Keratinocyte (primary cell): Measurements from ENCODE around the gene SLC12A8. TPM values are rescaled to one million over a fixed set of nuclear protein-coding genes. Genes with fewer than 3 reads are reported as not detected.

ENCODE experiments used
- DNase-seq: peaks from one replicate; pipeline ENCODE4 v3.0.0-alpha.2; 2011; ENCODE audit warnings: low read depth, missing footprints, low spot score
- FAIRE-seq: peaks from 2 replicates; lab custom pipeline; 2011; peaks lifted over from hg19 to GRCh38; lab: Jason Lieb, UNC
- H2AFZ ChIP-seq: 2 replicates; pipeline ENCODE4 v1.6.0; 2012; ENCODE audit warnings: low read length, control low read depth, inconsistent platforms; ENCODE audit not compliant: control insufficient read depth
- H3K27ac ChIP-seq: 2 replicates; pipeline ENCODE4 v1.5.1; 2011; ENCODE audit warnings: low read length; ENCODE audit not compliant: control insufficient read depth, insufficient read depth
- H3K27me3 ChIP-seq: 3 replicates; pipeline ENCODE4 v1.6.0; 2011; ENCODE audit warnings: low read length; ENCODE audit not compliant: control insufficient read depth, insufficient read depth; ENCODE audit errors: extremely low read depth
- H3K36me3 ChIP-seq, 2 experiments: 2 replicates in 1 of 2; 3 replicates in 1 of 2; pipeline ENCODE4 v1.5.1; 2011; ENCODE audit warnings: low read length in 2 of 2, mild to moderate bottlenecking in 1 of 2; ENCODE audit not compliant: control insufficient read depth in 2 of 2, insufficient read depth in 2 of 2; ENCODE audit errors: extremely low read depth in 1 of 2
- H3K4me1 ChIP-seq: 3 replicates; pipeline ENCODE4 v1.5.1; 2011; ENCODE audit warnings: low read length; ENCODE audit not compliant: control insufficient read depth, insufficient read depth; ENCODE audit errors: extremely low read depth
- H3K4me2 ChIP-seq: 3 replicates; pipeline ENCODE4 v1.6.0; 2011; ENCODE audit warnings: low read depth, low read length; ENCODE audit not compliant: control insufficient read depth, insufficient read depth; ENCODE audit errors: extremely low read depth
- H3K4me3 ChIP-seq, 3 experiments: fragments of 200-600 bp in 1 of 3; sonication (generic) in 1 of 3; 2 replicates in 2 of 3; 3 replicates in 1 of 3; pipeline ENCODE4 v1.5.1; 2011 to 2016; ENCODE audit warnings: low read length in 3 of 3, mild to moderate bottlenecking in 3 of 3, control low read depth in 2 of 3, inconsistent platforms in 1 of 3, low read depth in 1 of 3, mixed read lengths in 1 of 3, mixed run types in 1 of 3, moderate library complexity in 1 of 3; ENCODE audit not compliant: control insufficient read depth in 2 of 3, insufficient read depth in 2 of 3; ENCODE audit errors: extremely low read depth in 1 of 3
- H3K79me2 ChIP-seq: 2 replicates; pipeline ENCODE4 v1.6.0; 2012; ENCODE audit warnings: low read length; ENCODE audit not compliant: control insufficient read depth, insufficient read depth
- H3K9ac ChIP-seq: 3 replicates; pipeline ENCODE4 v1.6.0; 2011; ENCODE audit warnings: low read length; ENCODE audit not compliant: control insufficient read depth, insufficient read depth; ENCODE audit errors: extremely low read depth
- H3K9me1 ChIP-seq: 3 replicates; pipeline ENCODE4 v1.6.0; 2011; ENCODE audit warnings: low read length; ENCODE audit not compliant: control insufficient read depth, insufficient read depth; ENCODE audit errors: extremely low read depth
- H3K9me3 ChIP-seq: 2 replicates; pipeline ENCODE4 v1.5.1; 2012; ENCODE audit warnings: low read depth, low read length; ENCODE audit not compliant: control insufficient read depth
- H4K20me1 ChIP-seq: 3 replicates; pipeline ENCODE4 v1.6.0; 2011; ENCODE audit warnings: low read length; ENCODE audit not compliant: control insufficient read depth, insufficient read depth; ENCODE audit errors: extremely low read depth
- EZH2 ChIP-seq: IDR thresholded peaks from one replicate; pipeline ENCODE4 v1.6.1; 2012; ENCODE audit warnings: inconsistent platforms, mild to moderate bottlenecking, low read length, moderate library complexity
- dilution Hi-C: fragments of 300-500 bp; cut with MboI; formaldehyde crosslinking; loops from one replicate; pipeline ENCODE4 v1.7.0; 2020; ENCODE audit warnings: low sequenced_read_pairs; ENCODE audit not compliant: extremely low pct_ligation_motif_present
- polyA plus RNA-seq, 5 experiments: library from polyadenylated mRNA; depleted of rRNA in 3 of 5; stranded (reverse) in 3 of 5; stranded (forward) in 1 of 5; unstranded in 1 of 5; fragments of >200 nt; gene quantifications; 1 replicate in 1 of 5; 2 replicates in 3 of 5; 3 replicates in 1 of 5; pipeline versions ENCODE4 v1.2.1 to v1.2.3, GENCODE V29; 2011 to 2012; ENCODE audit warnings: missing spikeins in 2 of 5, low read depth in 1 of 5, low replicate concordance in 1 of 5
- TF ChIP-seq, protein P1 (sequence below), 3 experiments: IDR thresholded peaks in 1 of 3; conservative IDR thresholded peaks in 1 of 3; optimal IDR thresholded peaks in 1 of 3; 2 replicates in 2 of 3; 3 replicates in 1 of 3; pipeline versions ENCODE3 to v1.5.1; 2011; ENCODE audit warnings: low read length in 3 of 3, mild to moderate bottlenecking in 3 of 3, moderate library complexity in 2 of 3, control low read depth in 1 of 3, inconsistent platforms in 1 of 3; ENCODE audit not compliant: insufficient read depth in 2 of 3; ENCODE audit errors: extremely low read depth in 1 of 3

Gene SLC12A8
- polyA plus RNA-seq, 1 donor (not counting 4 experiments of a cell fraction or from before 2014, with no cell fraction given): 6.9 TPM

DNA sequence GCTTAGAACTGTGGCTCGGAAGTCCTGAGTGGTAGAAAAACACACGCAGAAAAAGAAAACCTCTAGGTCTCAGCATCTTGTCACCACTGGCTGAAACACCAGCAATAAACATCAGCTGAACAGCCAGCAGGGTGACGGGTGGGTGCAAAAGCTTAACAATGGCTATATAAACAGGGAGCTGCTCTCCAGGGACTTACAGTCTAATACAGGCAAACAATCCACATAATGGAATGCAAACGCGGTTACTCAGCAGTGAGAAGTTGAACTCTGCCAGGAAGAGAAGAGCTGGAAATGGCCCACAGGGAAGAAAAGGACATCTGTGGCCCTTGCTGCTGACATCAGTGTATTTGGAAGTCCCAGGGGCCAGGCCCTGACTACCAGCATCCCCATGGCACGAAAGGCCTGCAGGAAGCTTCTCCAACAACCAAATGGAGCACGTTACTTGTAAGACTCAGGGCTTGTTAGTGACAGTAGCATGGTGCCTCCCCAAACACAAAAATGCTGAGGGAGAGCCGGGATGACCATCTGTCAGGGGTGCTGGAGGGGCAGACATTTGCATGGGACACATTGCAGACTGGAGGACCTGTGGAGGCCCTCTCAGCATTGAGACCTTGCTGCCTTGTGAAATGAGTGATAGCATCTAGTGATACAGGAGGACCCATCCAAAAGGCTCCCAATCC, 159.8 kb downstream of the SLC12A8 start:
- H3K4me1 ChIP-seq: peaks cover 77% of the 10 kb centered on the region
- H3K4me2 ChIP-seq: peak overlapping the region; percentile 86
- no peaks in the 10 kb centered on the region for H3K36me3 ChIP-seq
- DNase-seq (no peak), FAIRE-seq (peak; percentile 32)
- no peak overlapping the region for H3K4me3 ChIP-seq
- no peak for TF ChIP-seq EZH2
- TF ChIP-seq, protein P1, sequence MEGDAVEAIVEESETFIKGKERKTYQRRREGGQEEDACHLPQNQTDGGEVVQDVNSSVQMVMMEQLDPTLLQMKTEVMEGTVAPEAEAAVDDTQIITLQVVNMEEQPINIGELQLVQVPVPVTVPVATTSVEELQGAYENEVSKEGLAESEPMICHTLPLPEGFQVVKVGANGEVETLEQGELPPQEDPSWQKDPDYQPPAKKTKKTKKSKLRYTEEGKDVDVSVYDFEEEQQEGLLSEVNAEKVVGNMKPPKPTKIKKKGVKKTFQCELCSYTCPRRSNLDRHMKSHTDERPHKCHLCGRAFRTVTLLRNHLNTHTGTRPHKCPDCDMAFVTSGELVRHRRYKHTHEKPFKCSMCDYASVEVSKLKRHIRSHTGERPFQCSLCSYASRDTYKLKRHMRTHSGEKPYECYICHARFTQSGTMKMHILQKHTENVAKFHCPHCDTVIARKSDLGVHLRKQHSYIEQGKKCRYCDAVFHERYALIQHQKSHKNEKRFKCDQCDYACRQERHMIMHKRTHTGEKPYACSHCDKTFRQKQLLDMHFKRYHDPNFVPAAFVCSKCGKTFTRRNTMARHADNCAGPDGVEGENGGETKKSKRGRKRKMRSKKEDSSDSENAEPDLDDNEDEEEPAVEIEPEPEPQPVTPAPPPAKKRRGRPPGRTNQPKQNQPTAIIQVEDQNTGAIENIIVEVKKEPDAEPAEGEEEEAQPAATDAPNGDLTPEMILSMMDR (optimal IDR thresholded peaks at IDR 0.05 in 1 of 3, IDR thresholded peaks at IDR 0.05 in 1 of 3, conservative IDR thresholded peaks at IDR 0.05 in 1 of 3; ENCODE audit: extremely low read depth in 1 of 3, insufficient read depth in 2 of 3, low read length in 3 of 3): no peak
- dilution Hi-C loops: no loop called here
- H3K27me3 ChIP-seq: no peaks in the 10 kb centered on the region
- H3K9me3 ChIP-seq: no peaks in the 10 kb centered on the region
- H3K27ac ChIP-seq: peak overlapping the region; percentile 55
- H3K79me2 ChIP-seq: peaks cover 22% of the 10 kb centered on the region
- H2AFZ ChIP-seq: no peak overlapping the region
- no peaks in the 10 kb centered on the region for H4K20me1 ChIP-seq
- peaks cover 3% of the 10 kb centered on the region for H3K9me1 ChIP-seq
- peak overlapping the region; percentile 2 for H3K9ac ChIP-seq

DNA sequence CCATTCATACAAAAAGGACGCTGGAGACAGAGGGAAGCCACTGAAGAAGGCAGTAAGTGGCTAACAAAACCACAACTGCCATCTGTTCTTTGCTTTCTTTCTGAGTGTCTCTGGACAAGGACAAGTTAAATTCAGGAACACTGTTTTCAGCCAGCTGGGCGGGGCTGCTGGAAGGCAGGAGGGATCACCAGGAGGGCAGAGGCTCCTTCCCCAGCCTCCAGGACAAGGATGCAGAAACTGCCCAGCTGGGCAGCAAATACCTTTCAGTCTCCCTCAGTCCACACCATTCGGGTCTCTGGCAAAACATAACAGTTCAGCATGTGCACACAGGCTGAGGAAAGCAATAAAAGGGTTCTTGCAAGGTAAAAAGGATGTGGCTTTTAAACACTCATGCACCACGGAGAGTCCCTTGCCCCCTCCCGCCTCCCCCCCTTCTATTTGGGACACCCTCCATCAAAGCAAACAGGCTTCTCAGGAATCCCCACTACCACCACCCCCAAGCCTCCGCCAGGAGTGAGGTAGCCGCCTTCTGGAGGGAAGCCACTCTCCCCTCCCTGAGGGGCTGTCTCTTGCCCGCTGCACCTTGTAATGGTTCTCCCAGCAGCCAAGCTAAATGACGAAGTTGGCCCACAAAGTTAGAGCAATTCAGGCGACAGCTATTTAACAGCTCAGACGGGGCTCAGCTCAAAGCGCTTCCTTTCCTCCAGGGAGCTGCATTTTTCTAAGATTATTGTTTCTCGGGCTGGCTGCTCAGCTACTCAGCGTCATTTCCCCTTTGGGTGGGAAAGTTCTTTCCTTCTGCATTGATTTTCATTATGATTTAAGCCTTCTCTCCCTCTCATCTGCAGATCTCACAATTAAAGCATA, 160.6 kb downstream of the SLC12A8 start:
- Histone ChIP-seq H3K4me1 (peaks cover 74% of the 10 kb centered on the region), H3K4me3 (peak overlapping the region in 2 of 3 experiments; percentile 43 to 48), H3K4me2 (peak overlapping the region; percentile 86), H3K79me2 (peaks cover 23% of the 10 kb centered on the region), H3K9me3 (no peaks in the 10 kb centered on the region), H3K9me1 (peaks cover 3% of the 10 kb centered on the region), H3K36me3 (no peaks in the 10 kb centered on the region), H3K9ac (peak overlapping the region; percentile 23), H2AFZ (peak overlapping the region; percentile 66), H3K27me3 (no peaks in the 10 kb centered on the region), H3K27ac (peak overlapping the region; percentile 55), H4K20me1 (no peaks in the 10 kb centered on the region)
- no peak for TF ChIP-seq EZH2
- TF ChIP-seq, protein P1 (optimal IDR thresholded peaks at IDR 0.05 in 1 of 3, IDR thresholded peaks at IDR 0.05 in 1 of 3, conservative IDR thresholded peaks at IDR 0.05 in 1 of 3; ENCODE audit: extremely low read depth in 1 of 3, insufficient read depth in 2 of 3, low read length in 3 of 3): no peak
- dilution Hi-C loops: no loop called here
- FAIRE-seq (peak; percentile 86), DNase-seq (peak; percentile 42)
